Measurements from ENCODE around the gene UTP3. TPM values are rescaled to one million over a fixed set of nuclear protein-coding genes. Genes with fewer than 3 reads are reported as not detected.
"Not testable (repeated sequence)": the region's sequence is repeated elsewhere in the genome, so short reads cannot be mapped to it uniquely, and the experiment has no call there.

The UTP3 gene
- total and polyA plus RNA-seq, 3 experiments from 2014 or later: 14.9 to 43.4 (median 42.5) TPM

- H3K36me3 Mint-ChIP-seq: no peaks in the 10 kb centered on the region
- peak overlapping the region; percentile 77 to 95 (median 88) for H3K27ac Mint-ChIP-seq
- peak in 1 of 5 donors; percentile 26 for DNase-seq
- no peaks in the 10 kb centered on the region for H3K27me3 Mint-ChIP-seq
- peak overlapping the region; percentile 60 to 83 (median 75) for H3K4me3 Mint-ChIP-seq
- CTCF ChIA-PET: interaction anchor here (0.8 to 6.0 kb wide), 20 partner anchors 10 to 258 kb away, joined by 3 to 93 read pairs (median 6); partner anchors contain the start of genes DCK, GRSF1, MOB1B and RUFY3
- H3K27ac ChIP-seq (ENCODE audit: low read depth, low read length): peak overlapping the region; percentile 60
- H3K9me3 Mint-ChIP-seq: no peaks in the 10 kb centered on the region
- peaks cover 50% of the 10 kb centered on the region for H3K4me1 ChIP-seq (ENCODE audit: insufficient read depth, low read length)
- H3K4me1 Mint-ChIP-seq: peaks cover 42 to 53% (median 48%) of the 10 kb centered on the region in 3 donors
- H3K9me3 ChIP-seq (ENCODE audit: low read length): no peaks in the 10 kb centered on the region
- POLR2A ChIA-PET: interaction anchor here (0.7 to 4.0 kb wide), 6 partner anchors 9 to 104 kb away, joined by 3 to 47 read pairs (median 8); partner anchors contain the start of genes GRSF1 and UTP3
- H3K4me3 ChIP-seq (ENCODE audit: low read length): peak overlapping the region; percentile 66
- H3K36me3 ChIP-seq (ENCODE audit: insufficient read depth, low read length): no peaks in the 10 kb centered on the region
- no peaks in the 10 kb centered on the region for H3K27me3 ChIP-seq (ENCODE audit: insufficient read depth, low read length, poor library complexity, severe bottlenecking)
Measured at GRCh38 chr4:70734971-70735370, 46.6 kb downstream of the UTP3 start.

- H3K9me3 ChIP-seq (ENCODE audit: low read length); H3K36me3 Mint-ChIP-seq; H3K27ac ChIP-seq (ENCODE audit: low read depth, low read length); H3K27me3 ChIP-seq (ENCODE audit: insufficient read depth, low read length, poor library complexity, severe bottlenecking); H3K9me3 Mint-ChIP-seq; H3K36me3 ChIP-seq (ENCODE audit: insufficient read depth, low read length); H3K4me3 ChIP-seq (ENCODE audit: low read length); H3K27me3 Mint-ChIP-seq: not testable (repeated sequence)
- Mint-ChIP-seq H3K27ac (peak overlapping the region; percentile 79 to 95 (median 88)), H3K4me1 (peaks cover 42 to 53% (median 51%) of the 10 kb centered on the region in 3 donors), H3K4me3 (peak overlapping the region; percentile 32 to 76 (median 62))
- peak in 4 of 5 donors; percentile 19 to 58 (median 26) for DNase-seq
- POLR2A ChIA-PET: interaction anchor here (0.7 to 4.0 kb wide), 5 partner anchors 14 to 249 kb away, joined by 3 to 47 read pairs (median 4); partner anchors contain the start of gene RUFY3
- CTCF ChIA-PET: interaction anchor here (0.8 to 6.0 kb wide), 21 partner anchors 8 to 260 kb away, joined by 3 to 93 read pairs (median 6); partner anchors contain the start of genes DCK, GRSF1, MOB1B and RUFY3
- H3K4me1 ChIP-seq (ENCODE audit: insufficient read depth, low read length): peaks cover 50% of the 10 kb centered on the region
Measured at GRCh38 chr4:70735915-70736314, 47.6 kb downstream of the UTP3 start.

- Mint-ChIP-seq H3K4me1 (peaks cover 42 to 51% (median 51%) of the 10 kb centered on the region in 3 donors), H3K36me3 (no peaks in the 10 kb centered on the region), H3K27me3 (no peaks in the 10 kb centered on the region), H3K27ac (peak overlapping the region; percentile 52 to 83 (median 62)), H3K4me3 (peak overlapping the region; percentile 45 to 76 (median 61)), H3K9me3 (no peaks in the 10 kb centered on the region)
- Histone ChIP-seq H3K4me1 (ENCODE audit: insufficient read depth, low read length) (peaks cover 50% of the 10 kb centered on the region), H3K4me3 (ENCODE audit: low read length) (peak overlapping the region; percentile 14), H3K9me3 (ENCODE audit: low read length) (no peaks in the 10 kb centered on the region), H3K36me3 (ENCODE audit: insufficient read depth, low read length) (no peaks in the 10 kb centered on the region), H3K27me3 (ENCODE audit: insufficient read depth, low read length, poor library complexity, severe bottlenecking) (no peaks in the 10 kb centered on the region), H3K27ac (ENCODE audit: low read depth, low read length) (no peak overlapping the region)
- POLR2A ChIA-PET: interaction anchor here (0.5 to 4.0 kb wide), 5 partner anchors 12 to 50 kb away, joined by 3 to 47 read pairs (median 3); no protein-coding TSS in a partner anchor
- DNase-seq: peak in 2 of 5 donors; percentile 14 to 54
- CTCF ChIA-PET: interaction anchor here (0.7 to 6.0 kb wide), 10 partner anchors 9 to 213 kb away, joined by 3 to 93 read pairs (median 5); partner anchors contain the start of gene RUFY3
Measured at GRCh38 chr4:70737006-70737405, 48.7 kb downstream of the UTP3 start.

GRCh38 chr4:70737409-70737808 lies 49.1 kb downstream of the UTP3 start:
- Mint-ChIP-seq H3K27me3 (no peaks in the 10 kb centered on the region), H3K4me1 (peaks cover 40 to 49% (median 47%) of the 10 kb centered on the region in 3 donors), H3K27ac (peak overlapping the region in 7 of 8 donors; percentile 61 to 83 (median 69)), H3K4me3 (peak overlapping the region in 6 of 7 donors; percentile 37 to 76 (median 60)), H3K9me3 (no peaks in the 10 kb centered on the region), H3K36me3 (no peaks in the 10 kb centered on the region)
- no peaks in the 10 kb centered on the region for H3K36me3 ChIP-seq (ENCODE audit: insufficient read depth, low read length)
- no peaks in the 10 kb centered on the region for H3K9me3 ChIP-seq (ENCODE audit: low read length)
- ChIA-PET CTCF (interaction anchor here (0.7 to 6.0 kb wide), 8 partner anchors 12 to 212 kb away, joined by 3 to 93 read pairs (median 4); partner anchors contain the start of gene RUFY3), POLR2A (interaction anchor here (0.5 to 4.0 kb wide), 6 partner anchors 12 to 102 kb away, joined by 3 to 47 read pairs (median 3); partner anchors contain the start of gene GRSF1)
- H3K4me1 ChIP-seq (ENCODE audit: insufficient read depth, low read length): peaks cover 50% of the 10 kb centered on the region
- no peaks in the 10 kb centered on the region for H3K27me3 ChIP-seq (ENCODE audit: insufficient read depth, low read length, poor library complexity, severe bottlenecking)
- H3K4me3 ChIP-seq (ENCODE audit: low read length): peak overlapping the region; percentile 14
- no peak for DNase-seq
- no peak overlapping the region for H3K27ac ChIP-seq (ENCODE audit: low read depth, low read length)

- H3K4me3 Mint-ChIP-seq: no peak overlapping the region
- H3K27ac Mint-ChIP-seq: no peak overlapping the region
- H3K9me3 Mint-ChIP-seq: no peaks in the 10 kb centered on the region
- Histone ChIP-seq H3K9me3 (ENCODE audit: low read length) (no peaks in the 10 kb centered on the region), H3K4me1 (ENCODE audit: insufficient read depth, low read length) (peaks cover 34% of the 10 kb centered on the region), H3K36me3 (ENCODE audit: insufficient read depth, low read length) (no peaks in the 10 kb centered on the region), H3K27me3 (ENCODE audit: insufficient read depth, low read length, poor library complexity, severe bottlenecking) (no peaks in the 10 kb centered on the region), H3K4me3 (ENCODE audit: low read length) (no peak overlapping the region), H3K27ac (ENCODE audit: low read depth, low read length) (no peak overlapping the region)
- DNase-seq: no peak
- ChIA-PET POLR2A (no interaction called here), CTCF (interaction anchor here (0.8 to 6.0 kb wide), 2 partner anchors 17 to 36 kb away, joined by 3 to 51 read pairs; partner anchors contain the start of gene RUFY3)
- H3K27me3 Mint-ChIP-seq: no peaks in the 10 kb centered on the region
- peaks cover 26 to 34% (median 32%) of the 10 kb centered on the region in 3 donors for H3K4me1 Mint-ChIP-seq
- no peaks in the 10 kb centered on the region for H3K36me3 Mint-ChIP-seq
Measured at GRCh38 chr4:70739496-70740337, 51.4 kb downstream of the UTP3 start.

Other genes starting within 250 kb of the UTP3 start
- not detected for gene MUC7, start 216.3 kb upstream of the UTP3 start, total RNA-seq
- gene MUC7, start 216.3 kb upstream of the UTP3 start, polyA plus RNA-seq: not detected
- gene AMTN, start 170.0 kb upstream of the UTP3 start, total RNA-seq: not detected
- not detected for gene AMTN, start 170.0 kb upstream of the UTP3 start, polyA plus RNA-seq
- not detected for gene AMBN, start 96.3 kb upstream of the UTP3 start, total RNA-seq
- not detected for gene AMBN, start 96.3 kb upstream of the UTP3 start, polyA plus RNA-seq
- gene ENAM, start 59.8 kb upstream of the UTP3 start, total RNA-seq: not detected
- not detected for gene ENAM, start 59.8 kb upstream of the UTP3 start, polyA plus RNA-seq
- gene JCHAIN, start 22.0 kb upstream of the UTP3 start, total RNA-seq: not detected
- not detected for gene JCHAIN, start 22.0 kb upstream of the UTP3 start, polyA plus RNA-seq
- 10 to 100 TPM; 13.8 to 14.8 TPM for gene RUFY3, start 33.4 kb downstream of the UTP3 start, total RNA-seq
- gene RUFY3, start 33.4 kb downstream of the UTP3 start, polyA plus RNA-seq: 10.4 TPM
- gene GRSF1, start 151.4 kb downstream of the UTP3 start, total RNA-seq: 100 to 1,000 TPM; 112 to 125 TPM
- gene GRSF1, start 151.4 kb downstream of the UTP3 start, polyA plus RNA-seq: 99.7 TPM
- gene MOB1B, start 213.8 kb downstream of the UTP3 start, total RNA-seq: 10 to 100 TPM; 18.4 to 19.8 TPM
- gene MOB1B, start 213.8 kb downstream of the UTP3 start, polyA plus RNA-seq: 1.6 TPM